HepG2 (cell line): ENCODE data around the gene GNL1. TPM values are rescaled to one million over a fixed set of nuclear protein-coding genes. Genes with fewer than 3 reads are reported as not detected.
"Not testable (repeated sequence)": the region's sequence is repeated elsewhere in the genome, so short reads cannot be mapped to it uniquely, and the experiment has no call there.

Experiments used
- FOSL2 ChIP-seq: sonication (generic); formaldehyde crosslinking; IDR thresholded peaks from 2 replicates; pipeline ENCODE4 v1.4.0; 2020; ENCODE audit warnings: missing genetic modification reagents
- FOXA3 ChIP-seq: IDR thresholded peaks from 2 replicates; pipeline ENCODE4 v1.6.1; 2016; ENCODE audit warnings: missing genetic modification reagents, missing compliant biosample characterization
- MED1 ChIP-seq: sonication (generic); formaldehyde crosslinking; IDR thresholded peaks from 2 replicates; pipeline ENCODE4 v1.4.0; 2020; ENCODE audit warnings: missing genetic modification reagents
- RXRA ChIP-seq: sonication (generic); formaldehyde crosslinking; IDR thresholded peaks from 2 replicates; pipeline ENCODE4 v1.5.1; 2020; ENCODE audit warnings: missing genetic modification reagents
- SALL1 ChIP-seq: sonication (generic); formaldehyde crosslinking; IDR thresholded peaks from 2 replicates; pipeline ENCODE4 v1.8.0; 2022; ENCODE audit warnings: mild to moderate bottlenecking, missing genetic modification reagents
- SAP130 ChIP-seq: IDR thresholded peaks from 2 replicates; pipeline ENCODE4 v1.6.1; 2016; ENCODE audit warnings: low read depth
- SOX6 ChIP-seq, 2 experiments: fragments of 450-650 bp in 1 of 2; sonication (generic) in 1 of 2; formaldehyde crosslinking in 1 of 2; IDR thresholded peaks; 2 replicates each; pipeline versions ENCODE4 v1.4.0 to v1.6.1; 2017 to 2020; ENCODE audit warnings: antibody characterized with exemption in 1 of 2, mild to moderate bottlenecking in 1 of 2, missing genetic modification reagents in 1 of 2
- TEAD3 ChIP-seq: optimal IDR thresholded peaks from 2 replicates; pipeline ENCODE3; 2016; ENCODE audit warnings: borderline replicate concordance
- ZBTB38 ChIP-seq: sonication (generic); formaldehyde crosslinking; IDR thresholded peaks from 2 replicates; pipeline ENCODE4 v1.5.1; 2020; ENCODE audit warnings: mild to moderate bottlenecking, missing genetic modification reagents
- ZFX ChIP-seq: sonication (generic); formaldehyde crosslinking; IDR thresholded peaks from 2 replicates; pipeline ENCODE4 v1.4.0; 2020; ENCODE audit warnings: mild to moderate bottlenecking, low read depth, missing genetic modification reagents, moderate library complexity
- ZFY ChIP-seq: sonication (generic); formaldehyde crosslinking; IDR thresholded peaks from 2 replicates; pipeline ENCODE4 v1.4.0; 2020; ENCODE audit warnings: missing genetic modification reagents
- ZNF292 ChIP-seq: sonication (generic); formaldehyde crosslinking; IDR thresholded peaks from 2 replicates; pipeline ENCODE4 v1.8.1; 2022; ENCODE audit warnings: mild to moderate bottlenecking, low read depth, missing genetic modification reagents, borderline replicate concordance
- ZNF331 ChIP-seq: sonication (generic); formaldehyde crosslinking; IDR thresholded peaks from 2 replicates; pipeline ENCODE4 v1.4.0; 2020; ENCODE audit warnings: missing genetic modification reagents
- polyA plus RNA-seq, 8 experiments: library from polyadenylated mRNA; depleted of rRNA in 3 of 8; stranded (reverse) in 7 of 8; unstranded in 1 of 8; fragments of >200 nt; fragmentation: Illumina TruSeq in 4 of 8; extraction: Trizol in 4 of 8; gene quantifications; 2 replicates each; pipeline versions ENCODE4 v1.2.1 to v1.2.3, GENCODE V29; 2011 to 2016; ENCODE audit warnings: low read depth in 4 of 8, missing spikeins in 1 of 8, mixed read lengths in 1 of 8; ENCODE audit not compliant: insufficient read depth in 1 of 8
- total RNA-seq, 5 experiments: library from RNA; depleted of rRNA; stranded (reverse); fragments of >200 nt; fragmentation: Illumina TruSeq; extraction: Trizol; gene quantifications; 2 replicates each; pipeline ENCODE4 v1.2.3, GENCODE V29; 2016; ENCODE audit warnings: low read depth in 1 of 5
- TF ChIP-seq, protein P1 (sequence below): sonication (generic); formaldehyde crosslinking; IDR thresholded peaks from 2 replicates; pipeline ENCODE4 v1.4.0; 2020; ENCODE audit warnings: missing genetic modification reagents
- TF ChIP-seq, protein P2 (sequence below): IDR thresholded peaks from 2 replicates; pipeline ENCODE4 v1.4.0; 2020; ENCODE audit warnings: mild to moderate bottlenecking, missing genetic modification reagents
- TF ChIP-seq, protein P3 (sequence below): sonication (generic); formaldehyde crosslinking; IDR thresholded peaks from 2 replicates; pipeline ENCODE4 v1.4.0; 2020; ENCODE audit warnings: missing genetic modification reagents

GNL1 gene
- total and polyA plus RNA-seq, 2 of the 13 experiments (the other 11 are each of a cell fraction or from before 2014, with no cell fraction given), result 35.0 to 55.6 TPM

DNA sequence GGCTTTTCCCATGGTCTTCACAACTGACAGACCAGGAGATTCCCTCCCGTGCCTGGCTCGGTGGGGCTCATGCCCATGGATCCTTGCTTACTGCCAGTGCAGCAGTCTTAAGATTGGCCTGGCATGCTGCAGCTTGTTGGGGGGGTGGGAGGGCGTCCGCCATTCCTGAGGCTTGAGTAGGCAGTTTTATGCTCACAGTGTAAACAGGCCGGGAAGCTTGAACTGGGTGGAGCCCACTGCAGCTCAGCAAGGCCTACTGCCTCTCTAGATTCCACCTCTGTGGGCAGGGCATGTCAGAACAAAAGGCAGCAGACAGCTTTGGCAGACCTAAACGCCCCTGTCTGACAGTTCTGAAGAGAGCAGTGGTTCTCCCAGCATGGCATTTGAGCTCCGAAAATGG lies 35.2 kb downstream of the GNL1 start (continued):
- TF ChIP-seq ZNF331 (CRISPR knock-in tag) (0 out of 2 replicates have a peak, but pooled peaks have one; percentile 8), ZNF292 (peak; percentile 48; the same call in 1 of the 2 replicates), SAP130 (CRISPR knock-in tag) (peak; percentile 61), SALL1 (CRISPR knock-in tag) (peak; percentile 16; the same call in 1 of the 2 replicates), SOX6 (CRISPR knock-in tag; IDR thresholded peaks at IDR 0.05) (0 out of 2 replicates have a peak, but pooled peaks have one; percentile 33), ZFY (CRISPR knock-in tag) (peak; percentile 48; the same call in 1 of the 2 replicates), FOSL2 (CRISPR knock-in tag) (peak; percentile 70), FOXA3 (CRISPR knock-in tag) (peak; percentile 84), MED1 (CRISPR knock-in tag) (0 out of 2 replicates have a peak, but pooled peaks have one; percentile 20), ZBTB38 (peak; percentile 55; the same call in 1 of the 2 replicates), RXRA (CRISPR knock-in tag) (0 out of 2 replicates have a peak, but pooled peaks have one; percentile 30), TEAD3 (peak; percentile 73), ZFX (CRISPR knock-in tag) (peak; percentile 73)
- TF ChIP-seq, protein P1, sequence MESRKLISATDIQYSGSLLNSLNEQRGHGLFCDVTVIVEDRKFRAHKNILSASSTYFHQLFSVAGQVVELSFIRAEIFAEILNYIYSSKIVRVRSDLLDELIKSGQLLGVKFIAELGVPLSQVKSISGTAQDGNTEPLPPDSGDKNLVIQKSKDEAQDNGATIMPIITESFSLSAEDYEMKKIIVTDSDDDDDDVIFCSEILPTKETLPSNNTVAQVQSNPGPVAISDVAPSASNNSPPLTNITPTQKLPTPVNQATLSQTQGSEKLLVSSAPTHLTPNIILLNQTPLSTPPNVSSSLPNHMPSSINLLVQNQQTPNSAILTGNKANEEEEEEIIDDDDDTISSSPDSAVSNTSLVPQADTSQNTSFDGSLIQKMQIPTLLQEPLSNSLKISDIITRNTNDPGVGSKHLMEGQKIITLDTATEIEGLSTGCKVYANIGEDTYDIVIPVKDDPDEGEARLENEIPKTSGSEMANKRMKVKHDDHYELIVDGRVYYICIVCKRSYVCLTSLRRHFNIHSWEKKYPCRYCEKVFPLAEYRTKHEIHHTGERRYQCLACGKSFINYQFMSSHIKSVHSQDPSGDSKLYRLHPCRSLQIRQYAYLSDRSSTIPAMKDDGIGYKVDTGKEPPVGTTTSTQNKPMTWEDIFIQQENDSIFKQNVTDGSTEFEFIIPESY, result 0 out of 2 replicates have a peak, but pooled peaks have one; percentile 5
- TF ChIP-seq SOX6 (IDR thresholded peaks at IDR 0.05), result not testable (repeated sequence)
- TF ChIP-seq, protein P2, sequence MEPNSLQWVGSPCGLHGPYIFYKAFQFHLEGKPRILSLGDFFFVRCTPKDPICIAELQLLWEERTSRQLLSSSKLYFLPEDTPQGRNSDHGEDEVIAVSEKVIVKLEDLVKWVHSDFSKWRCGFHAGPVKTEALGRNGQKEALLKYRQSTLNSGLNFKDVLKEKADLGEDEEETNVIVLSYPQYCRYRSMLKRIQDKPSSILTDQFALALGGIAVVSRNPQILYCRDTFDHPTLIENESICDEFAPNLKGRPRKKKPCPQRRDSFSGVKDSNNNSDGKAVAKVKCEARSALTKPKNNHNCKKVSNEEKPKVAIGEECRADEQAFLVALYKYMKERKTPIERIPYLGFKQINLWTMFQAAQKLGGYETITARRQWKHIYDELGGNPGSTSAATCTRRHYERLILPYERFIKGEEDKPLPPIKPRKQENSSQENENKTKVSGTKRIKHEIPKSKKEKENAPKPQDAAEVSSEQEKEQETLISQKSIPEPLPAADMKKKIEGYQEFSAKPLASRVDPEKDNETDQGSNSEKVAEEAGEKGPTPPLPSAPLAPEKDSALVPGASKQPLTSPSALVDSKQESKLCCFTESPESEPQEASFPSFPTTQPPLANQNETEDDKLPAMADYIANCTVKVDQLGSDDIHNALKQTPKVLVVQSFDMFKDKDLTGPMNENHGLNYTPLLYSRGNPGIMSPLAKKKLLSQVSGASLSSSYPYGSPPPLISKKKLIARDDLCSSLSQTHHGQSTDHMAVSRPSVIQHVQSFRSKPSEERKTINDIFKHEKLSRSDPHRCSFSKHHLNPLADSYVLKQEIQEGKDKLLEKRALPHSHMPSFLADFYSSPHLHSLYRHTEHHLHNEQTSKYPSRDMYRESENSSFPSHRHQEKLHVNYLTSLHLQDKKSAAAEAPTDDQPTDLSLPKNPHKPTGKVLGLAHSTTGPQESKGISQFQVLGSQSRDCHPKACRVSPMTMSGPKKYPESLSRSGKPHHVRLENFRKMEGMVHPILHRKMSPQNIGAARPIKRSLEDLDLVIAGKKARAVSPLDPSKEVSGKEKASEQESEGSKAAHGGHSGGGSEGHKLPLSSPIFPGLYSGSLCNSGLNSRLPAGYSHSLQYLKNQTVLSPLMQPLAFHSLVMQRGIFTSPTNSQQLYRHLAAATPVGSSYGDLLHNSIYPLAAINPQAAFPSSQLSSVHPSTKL, result peak; percentile 52; the same call in 1 of the 2 replicates
- TF ChIP-seq, protein P3, sequence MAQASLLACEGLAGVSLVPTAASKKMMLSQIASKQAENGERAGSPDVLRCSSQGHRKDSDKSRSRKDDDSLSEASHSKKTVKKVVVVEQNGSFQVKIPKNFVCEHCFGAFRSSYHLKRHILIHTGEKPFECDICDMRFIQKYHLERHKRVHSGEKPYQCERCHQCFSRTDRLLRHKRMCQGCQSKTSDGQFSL, result 0 out of 2 replicates have a peak, but pooled peaks have one; percentile 45
